T-helper 2 cell (primary cell): ENCODE measurements around the gene RPS6KA1.
"Not testable (repeated sequence)": the region's sequence is repeated elsewhere in the genome, so short reads cannot be mapped to it uniquely, and the experiment has no call there.

Experiments used
- DNase-seq, 5 experiments: peaks; one replicate each; pipeline versions ENCODE4 v3.0.0 to v3.0.0-alpha.2; 2012 to 2022
- total RNA-seq, 2 donors: gene quantifications; one replicate each; lab custom pipeline; 2026; lab: John Stamatoyannopoulos, UW

Gene RPS6KA1
- 64.2 to 116 reads per million in 2 donors for total RNA-seq

DNA sequence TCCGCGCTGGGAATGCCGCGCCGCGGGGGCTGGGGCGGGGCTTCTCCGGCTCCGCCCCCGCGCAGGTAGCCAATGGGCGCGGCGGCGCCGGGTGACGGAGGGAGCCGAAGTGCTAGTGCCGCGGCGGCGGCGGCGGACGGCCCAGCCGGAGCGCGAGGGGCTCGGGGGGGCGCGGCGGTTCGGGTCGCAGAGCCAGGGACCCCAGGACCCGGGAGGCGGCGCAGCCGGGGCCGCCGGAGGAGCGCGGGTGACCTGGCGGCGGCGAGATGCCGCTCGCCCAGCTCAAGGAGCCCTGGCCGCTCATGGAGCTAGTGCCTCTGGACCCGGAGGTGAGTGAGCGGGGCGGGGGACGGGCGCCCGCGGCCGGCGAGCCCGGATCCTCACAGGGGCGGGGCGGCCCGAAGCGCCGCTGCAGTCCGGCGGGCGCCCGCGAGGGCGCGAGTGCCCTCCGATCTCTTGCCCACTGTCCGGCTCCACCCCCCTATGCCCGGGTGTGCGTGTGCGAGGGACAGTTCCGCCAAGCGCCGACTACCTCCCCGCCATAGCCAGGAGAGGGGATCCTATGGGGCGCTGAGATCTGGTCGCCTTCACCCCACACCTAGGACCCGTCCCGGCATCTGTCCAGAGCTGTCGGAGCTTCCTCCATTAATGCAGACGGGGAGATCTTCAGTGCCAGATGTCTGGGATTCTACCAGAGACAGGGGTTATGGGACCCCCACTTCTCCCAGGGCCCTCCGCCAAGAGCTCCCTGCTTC is at the start of gene RPS6KA1:
TSS of gene RPS6KA1 (plus strand) at position 107 of the 755 bp plus-strand sequence. CDS start at position 267, 160 bp downstream.
- peak; percentile 47 to 71 (median 52) for DNase-seq

- DNase-seq = no peak
Measured at GRCh38 chr1:26482921-26483320, 46.6 kb upstream of the RPS6KA1 start.

DNA sequence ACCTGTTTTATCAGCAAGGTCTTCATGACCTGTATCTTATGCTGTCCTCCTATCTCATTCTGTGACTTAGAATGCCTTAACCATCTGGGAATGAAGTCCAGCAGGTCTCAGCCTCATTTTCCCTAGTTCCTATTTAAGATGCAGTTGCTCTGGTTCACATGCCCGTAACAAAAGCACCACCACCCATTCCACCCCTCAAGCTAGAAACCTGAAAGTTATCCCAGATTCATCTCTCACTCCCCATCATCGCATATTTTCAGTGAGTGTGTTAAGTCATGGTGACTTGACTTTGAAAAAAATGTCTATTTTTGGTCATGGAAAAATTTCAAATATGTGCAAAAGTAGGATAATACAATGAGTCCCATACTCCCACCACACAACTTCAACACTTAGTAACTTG is 45.6 kb upstream of the RPS6KA1 start:
- DNase-seq = no peak

- no peak for DNase-seq
Measured at GRCh38 chr1:26490155-26490554, 39.4 kb upstream of the RPS6KA1 start.

DNA sequence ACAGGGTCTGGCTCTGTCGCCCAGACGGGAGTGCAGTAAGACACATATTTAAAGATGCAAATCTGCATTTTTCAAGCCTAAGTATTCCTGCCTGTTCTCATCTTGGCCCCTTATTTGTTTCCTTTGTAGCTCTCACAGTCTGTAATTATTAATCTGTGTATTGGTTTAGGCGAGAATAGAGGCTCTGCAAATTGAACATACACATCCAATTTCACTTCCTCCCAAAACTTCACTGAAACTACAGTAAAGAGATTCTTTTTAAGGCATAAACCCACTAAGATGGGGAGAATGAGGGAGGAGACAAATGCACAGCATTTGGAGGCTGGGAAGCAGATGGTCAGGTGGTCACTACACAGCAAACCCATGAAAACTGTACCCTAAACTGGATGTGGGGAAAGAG is 36.3 kb upstream of the RPS6KA1 start:
- no peak for DNase-seq

DNA sequence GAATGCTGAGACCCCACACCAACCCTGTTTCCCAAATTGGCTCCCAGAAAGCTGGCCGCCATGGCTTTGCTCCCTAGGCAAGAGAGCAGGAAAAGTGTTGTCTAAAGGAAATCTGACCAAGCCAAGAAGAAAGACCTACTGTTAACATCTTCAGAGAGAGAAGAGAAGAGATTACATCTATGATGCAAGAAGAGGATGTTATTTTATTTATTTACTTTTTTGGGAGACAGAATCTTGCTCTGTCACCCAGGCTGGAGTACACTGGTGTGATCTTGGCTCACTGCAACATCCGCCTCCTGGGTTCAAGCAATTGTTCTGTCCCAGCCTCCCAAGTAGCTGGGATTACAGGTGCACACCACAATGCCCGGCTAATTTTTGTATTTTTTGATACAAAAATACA is 35.6 kb upstream of the RPS6KA1 start:
- no peak for DNase-seq

GRCh38 chr1:26496861-26497260 is 32.7 kb upstream of the RPS6KA1 start:
- DNase-seq = no peak

- no peak for DNase-seq
Measured at GRCh38 chr1:26498894-26499293, 30.7 kb upstream of the RPS6KA1 start.

GRCh38 chr1:26500488-26501175 is 28.9 kb upstream of the RPS6KA1 start:
- DNase-seq = peak; percentile 72 to 91 (median 81)

- DNase-seq = not testable (repeated sequence)
Measured at GRCh38 chr1:26510711-26511110, 18.9 kb upstream of the RPS6KA1 start.

DNA sequence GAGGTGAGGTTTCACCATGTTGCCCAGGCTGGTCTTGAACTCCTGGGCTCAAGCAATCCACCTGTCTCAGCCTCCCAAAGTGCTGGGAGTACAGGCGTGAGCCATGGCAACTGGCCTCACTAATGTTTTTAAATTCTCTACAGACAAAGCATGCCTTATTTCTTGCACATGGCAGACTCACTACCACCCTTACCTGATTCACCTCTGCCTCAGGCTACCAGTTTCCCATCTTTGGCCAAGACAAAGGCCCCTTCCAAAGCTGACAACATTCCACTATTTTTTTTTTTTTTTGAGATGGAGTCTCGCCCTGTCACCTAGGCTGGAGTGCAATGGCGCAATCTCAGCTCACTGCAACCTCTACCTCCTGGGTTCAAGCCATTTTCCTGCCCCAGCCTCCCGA is 13.7 kb upstream of the RPS6KA1 start:
- not testable (repeated sequence) for DNase-seq

DNA sequence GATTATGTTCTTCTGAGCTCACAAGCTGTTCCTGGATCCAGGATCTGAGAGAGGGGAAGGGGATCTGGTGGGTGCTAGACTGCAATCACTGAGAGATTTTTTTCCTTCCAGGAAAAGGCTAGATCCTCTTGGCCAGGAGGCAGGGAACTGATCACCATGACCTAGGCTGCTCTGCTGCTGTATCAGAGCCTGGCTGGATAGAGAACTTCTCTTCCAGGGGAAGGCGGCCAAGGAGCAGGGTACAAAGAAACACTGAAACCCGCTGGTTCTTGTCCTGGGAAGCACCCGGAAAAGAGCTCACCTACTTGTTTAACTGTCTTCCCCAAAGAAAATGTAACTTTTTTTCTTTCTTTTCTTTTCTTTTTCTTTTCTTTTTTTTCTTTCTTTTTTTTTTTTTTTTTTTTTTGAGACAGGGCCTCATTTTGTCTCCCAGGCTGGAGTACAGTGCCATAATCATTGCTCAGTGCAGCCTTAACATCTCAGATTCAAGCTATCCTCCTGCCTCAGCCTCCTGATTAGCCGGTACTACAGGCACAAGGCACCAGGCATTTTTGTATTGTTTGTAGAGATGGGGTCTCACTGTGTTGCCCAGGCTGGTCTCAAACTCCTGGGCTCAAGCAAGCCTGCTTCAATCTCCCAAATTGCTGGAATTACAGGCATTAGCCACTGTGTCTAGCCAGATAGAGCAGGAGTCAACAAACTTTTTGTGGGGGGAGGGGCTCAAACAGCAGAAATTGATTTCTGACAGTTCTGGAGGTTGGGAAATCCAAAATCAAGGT is 12.4 kb upstream of the RPS6KA1 start:
- DNase-seq = no peak

DNA sequence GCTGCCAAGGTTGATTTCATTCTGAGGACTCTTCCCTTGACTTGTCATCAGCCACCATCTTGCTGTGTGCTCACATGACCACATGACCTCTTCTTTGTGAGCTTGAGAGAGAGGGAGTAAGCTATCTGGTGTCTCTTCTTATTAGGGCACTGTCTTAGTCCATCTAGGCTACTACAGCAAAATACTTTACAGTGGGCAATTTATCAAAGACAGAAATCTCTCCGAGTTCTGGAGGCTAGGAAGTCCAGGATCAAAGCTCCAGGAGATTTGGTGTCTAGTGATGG is 11.9 kb upstream of the RPS6KA1 start:
- DNase-seq = no peak

DNA sequence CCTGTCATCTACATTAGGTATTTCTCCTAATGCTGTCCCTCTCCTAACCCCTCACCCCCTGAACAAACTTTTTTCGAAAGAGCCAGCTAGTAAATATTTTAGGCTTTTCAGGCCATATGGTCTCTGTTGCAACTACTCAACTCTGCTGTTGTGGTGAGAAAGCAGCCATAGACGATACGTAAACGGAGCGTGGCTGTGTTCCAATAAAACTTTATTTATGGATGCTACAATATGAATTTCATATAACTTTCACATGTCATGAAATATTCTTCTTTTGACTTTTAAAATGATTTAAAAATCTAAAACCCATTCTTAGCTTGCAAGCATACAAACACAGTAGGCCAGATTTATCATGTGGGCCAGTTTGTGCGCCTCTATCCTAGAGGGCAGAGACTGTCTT is 11.2 kb upstream of the RPS6KA1 start:
- DNase-seq = no peak

DNA sequence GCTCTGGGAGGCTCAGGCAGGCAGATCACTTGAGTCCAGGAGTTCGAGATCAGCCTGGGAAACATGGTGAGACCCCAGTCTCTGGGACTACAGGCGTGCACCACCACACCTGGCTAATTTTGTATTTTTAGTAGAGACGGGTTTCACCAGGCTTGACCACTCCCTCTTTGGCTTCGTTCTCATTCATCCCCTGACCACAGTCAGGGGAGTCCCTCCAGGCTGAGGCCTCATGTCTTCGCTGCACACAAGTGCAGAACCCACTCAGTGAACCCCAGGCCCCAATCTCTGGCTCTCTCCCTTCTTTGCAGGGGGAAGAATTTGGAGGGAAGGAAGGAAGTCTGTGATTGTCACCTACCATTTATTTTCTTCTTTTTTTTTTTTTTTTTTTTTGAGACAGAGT is 9.2 kb upstream of the RPS6KA1 start:
- no peak for DNase-seq

DNA sequence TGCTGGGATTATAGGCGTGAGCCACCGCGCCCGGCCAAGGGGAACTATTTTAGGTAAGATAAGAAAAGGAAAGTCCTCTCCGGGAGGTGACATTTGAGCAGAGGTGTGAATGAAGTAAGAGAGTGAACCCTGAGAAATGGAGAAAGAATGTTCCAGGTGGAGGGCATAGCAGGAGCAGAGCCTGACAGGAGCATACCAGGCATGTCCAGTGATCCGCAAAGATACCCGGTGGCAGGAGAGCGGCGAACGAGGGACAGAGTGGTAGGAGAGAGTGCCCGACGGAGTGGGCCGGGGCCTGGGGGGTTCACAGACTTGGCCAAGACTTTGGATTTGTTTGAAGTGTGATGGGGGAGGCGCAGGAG is 7.9 kb upstream of the RPS6KA1 start:
- no peak for DNase-seq

- no peak for DNase-seq
Measured at GRCh38 chr1:26522073-26522472, 7.5 kb upstream of the RPS6KA1 start.

GRCh38 chr1:26524181-26524580 is 5.4 kb upstream of the RPS6KA1 start:
- DNase-seq = no peak

GRCh38 chr1:26526287-26526686 is 3.3 kb upstream of the RPS6KA1 start:
- DNase-seq = no peak

DNA sequence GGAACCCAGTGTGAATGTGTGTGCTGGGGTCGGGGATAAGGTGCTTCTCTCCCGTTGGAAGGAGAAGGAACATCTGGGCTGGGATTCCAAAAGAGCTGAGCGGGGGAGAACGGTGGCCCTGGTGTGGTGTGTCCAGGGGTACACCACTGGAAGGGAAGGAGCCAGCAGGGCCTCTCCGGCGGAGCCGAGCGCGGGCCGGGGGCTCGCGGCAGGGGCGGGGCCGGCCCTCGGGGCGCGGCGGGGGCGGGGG is 231 bp upstream of the RPS6KA1 start:
- no peak for DNase-seq

- no peak for DNase-seq
Measured at GRCh38 chr1:26530410-26530894, 891 bp downstream of the RPS6KA1 start.

GRCh38 chr1:26530895-26531598 is 1.5 kb downstream of the RPS6KA1 start:
- DNase-seq = no peak

DNA sequence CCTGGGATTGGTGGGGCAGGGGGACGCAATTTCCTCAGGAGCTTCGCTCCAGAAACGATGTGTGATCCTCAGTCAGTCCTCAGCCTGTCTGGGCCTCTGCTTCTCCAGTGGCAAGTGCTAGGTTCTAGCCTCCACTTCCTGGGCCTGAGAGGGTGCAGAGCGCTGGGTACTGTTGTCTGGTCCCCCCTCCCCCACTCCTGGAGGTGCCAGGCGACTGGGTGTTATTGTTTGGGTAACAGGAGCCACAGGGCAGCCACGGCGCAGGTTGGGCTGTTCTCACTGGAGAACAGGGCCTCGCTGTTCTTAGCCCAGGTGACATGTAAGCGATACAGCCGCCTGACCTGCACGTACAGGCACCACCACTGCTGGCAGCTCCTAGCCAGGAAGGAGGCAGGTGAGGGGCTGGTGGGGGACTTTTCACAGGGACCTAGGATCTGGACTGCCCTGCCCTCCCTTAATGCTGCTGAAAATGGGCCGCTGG is 2.1 kb downstream of the RPS6KA1 start:
- DNase-seq = no peak
